K562 (cell line): ENCODE data around the gene SPATA20. TPM values are rescaled to one million over a fixed set of nuclear protein-coding genes. Genes with fewer than 3 reads are reported as not detected.

Source experiments
- ARNT ChIP-seq, 2 experiments: fragments of 450-650 bp; IDR thresholded peaks; 2 replicates each; pipeline ENCODE4 v1.6.1; 2016; ENCODE audit warnings: mild to moderate bottlenecking in 1 of 2
- CHD1 ChIP-seq: fragments of 200-600 bp; sonication (generic); IDR thresholded peaks from one replicate; pipeline ENCODE4 v1.6.1; 2012; ENCODE audit warnings: mild to moderate bottlenecking, moderate library complexity, low read length, inconsistent platforms
- COPS2 ChIP-seq: fragments of 450-650 bp; conservative IDR thresholded peaks from 2 replicates; pipeline ENCODE4 v1.6.1; 2016; ENCODE audit warnings: mild to moderate bottlenecking, moderate library complexity
- CREB1 ChIP-seq, 2 experiments: sonication (generic) in 1 of 2; formaldehyde crosslinking in 1 of 2; IDR thresholded peaks; 2 replicates each; pipeline versions ENCODE4 v1.6.1 to v1.8.0; 2012 to 2022; ENCODE audit warnings: inconsistent platforms in 1 of 2, mild to moderate bottlenecking in 1 of 2, missing genetic modification reagents in 1 of 2, moderate library complexity in 1 of 2
- HNRNPL ChIP-seq: fragments of 200-400 bp; formaldehyde crosslinking; IDR thresholded peaks from 2 replicates; pipeline ENCODE4 v1.6.1; 2017; ENCODE audit warnings: low read depth, mild to moderate bottlenecking, low read length
- KLF1 ChIP-seq: fragments of 450-650 bp; IDR thresholded peaks from 2 replicates; pipeline ENCODE4 v1.6.1; 2016; ENCODE audit warnings: missing genetic modification characterization, missing compliant biosample characterization
- MAZ ChIP-seq, 2 experiments: fragments of 450-650 bp in 1 of 2; sonication (generic) in 1 of 2; formaldehyde crosslinking; IDR thresholded peaks in 1 of 2; conservative IDR thresholded peaks in 1 of 2; 2 replicates each; pipeline versions ENCODE4 v1.4.0 to v1.5.0; 2020; ENCODE audit warnings: mild to moderate bottlenecking in 1 of 2, missing genetic modification reagents in 1 of 2
- NBN ChIP-seq: fragments of 450-650 bp; IDR thresholded peaks from 2 replicates; pipeline ENCODE4 v1.6.1; 2016; ENCODE audit warnings: low read depth, mild to moderate bottlenecking
- NEUROD1 ChIP-seq: fragments of 150-350 bp; IDR thresholded peaks from 2 replicates; pipeline ENCODE4 v1.6.1; 2014; ENCODE audit warnings: borderline replicate concordance, low read length, low read depth; ENCODE audit not compliant: partially characterized antibody
- PHB2 ChIP-seq: fragments of 450-650 bp; IDR thresholded peaks from 2 replicates; pipeline ENCODE4 v1.6.1; 2017; ENCODE audit warnings: low read depth
- RFX1 ChIP-seq: fragments of 450-650 bp; IDR thresholded peaks from 2 replicates; pipeline ENCODE4 v1.6.1; 2016; ENCODE audit warnings: mild to moderate bottlenecking, moderate library complexity
- SMC3 ChIP-seq: conservative IDR thresholded peaks from 2 replicates; pipeline ENCODE4 v1.6.1; 2011; ENCODE audit warnings: low read depth, low read length, improper control_type of control experiment; ENCODE audit not compliant: insufficient read depth
- TRIM28 ChIP-seq: fragments of 450-650 bp; IDR thresholded peaks from 2 replicates; pipeline ENCODE4 v1.6.1; 2017
- YY1 ChIP-seq, 3 experiments: IDR thresholded peaks; 2 replicates each; pipeline ENCODE4 v1.6.1; 2011; ENCODE audit warnings: low read length in 2 of 3, mild to moderate bottlenecking in 2 of 3, moderate library complexity in 2 of 3, borderline replicate concordance in 1 of 3, control low read depth in 1 of 3, low read depth in 1 of 3; ENCODE audit not compliant: insufficient read depth in 3 of 3, insufficient replicate concordance in 2 of 3, control insufficient read depth in 1 of 3, insufficient read length in 1 of 3; ENCODE audit errors: extremely low read depth in 1 of 3
- ZNF23 ChIP-seq: fragments of 250-450 bp; sonication (Bioruptor Pico); IDR thresholded peaks from 2 replicates; pipeline ENCODE4 v1.4.0; 2020; ENCODE audit warnings: mild to moderate bottlenecking
- ZNF311 ChIP-seq: fragments of 250-450 bp; sonication (Bioruptor Pico); IDR thresholded peaks from 2 replicates; pipeline ENCODE4 v1.4.0; 2020; ENCODE audit warnings: mild to moderate bottlenecking, moderate library complexity
- polyA plus RNA-seq, 8 experiments: library from polyadenylated mRNA; depleted of rRNA in 4 of 8; stranded (reverse) in 5 of 8; unstranded in 3 of 8; fragments of >200 nt; fragmentation: Nextera tagmentation in 2 of 8; fragmentation: Illumina TruSeq in 1 of 8; extraction: Ambion mirVana in 2 of 8; extraction: Trizol in 1 of 8; gene quantifications; 2 replicates each; pipeline versions ENCODE4 v1.2.1 to v1.2.3, GENCODE V29; 2011 to 2014; ENCODE audit warnings: inconsistent platforms in 1 of 8, missing spikeins in 1 of 8
- total RNA-seq, 7 experiments: library from RNA; depleted of rRNA in 6 of 7; stranded (reverse); fragments of >200 nt in 6 of 7; fragmentation: Illumina TruSeq in 2 of 7; extraction: Trizol in 2 of 7; gene quantifications; 2 replicates each; pipeline versions ENCODE4 v1.2.1 to v1.2.3, GENCODE V29; 2011 to 2021; ENCODE audit warnings: low replicate concordance in 1 of 7
- TF ChIP-seq, protein P1 (sequence below): fragments of 200-400 bp; formaldehyde crosslinking; IDR thresholded peaks from 2 replicates; pipeline ENCODE4 v1.6.1; 2017; ENCODE audit warnings: mild to moderate bottlenecking, low read depth, low read length, moderate library complexity
- TF ChIP-seq, protein P2 (sequence below): sonication (generic); formaldehyde crosslinking; IDR thresholded peaks from 2 replicates; pipeline ENCODE4 v1.9.0; 2022; ENCODE audit warnings: mild to moderate bottlenecking, missing genetic modification reagents
- TF ChIP-seq, protein P3 (sequence below), 3 experiments: IDR thresholded peaks in 2 of 3; conservative IDR thresholded peaks in 1 of 3; 2 replicates each; pipeline ENCODE4 v1.5.1; 2011 to 2012; ENCODE audit warnings: low read length in 3 of 3, mild to moderate bottlenecking in 3 of 3, control low read depth in 2 of 3, improper control_type of control experiment in 1 of 3, inconsistent platforms in 1 of 3, low read depth in 1 of 3, mixed read lengths in 1 of 3, moderate library complexity in 1 of 3; ENCODE audit not compliant: insufficient read depth in 2 of 3
- TF ChIP-seq, protein P4 (sequence below): fragments of 450-650 bp; conservative IDR thresholded peaks from 2 replicates; pipeline ENCODE4 v1.6.1; 2016; ENCODE audit warnings: missing genetic modification characterization, low read depth, mild to moderate bottlenecking, missing compliant biosample characterization, moderate library complexity

The SPATA20 gene
- total and polyA plus RNA-seq, 9 of the 15 experiments (the other 6 are each of a cell fraction or from before 2014, with no cell fraction given): 0.08 to 4.0 (median 1.5) TPM

DNA sequence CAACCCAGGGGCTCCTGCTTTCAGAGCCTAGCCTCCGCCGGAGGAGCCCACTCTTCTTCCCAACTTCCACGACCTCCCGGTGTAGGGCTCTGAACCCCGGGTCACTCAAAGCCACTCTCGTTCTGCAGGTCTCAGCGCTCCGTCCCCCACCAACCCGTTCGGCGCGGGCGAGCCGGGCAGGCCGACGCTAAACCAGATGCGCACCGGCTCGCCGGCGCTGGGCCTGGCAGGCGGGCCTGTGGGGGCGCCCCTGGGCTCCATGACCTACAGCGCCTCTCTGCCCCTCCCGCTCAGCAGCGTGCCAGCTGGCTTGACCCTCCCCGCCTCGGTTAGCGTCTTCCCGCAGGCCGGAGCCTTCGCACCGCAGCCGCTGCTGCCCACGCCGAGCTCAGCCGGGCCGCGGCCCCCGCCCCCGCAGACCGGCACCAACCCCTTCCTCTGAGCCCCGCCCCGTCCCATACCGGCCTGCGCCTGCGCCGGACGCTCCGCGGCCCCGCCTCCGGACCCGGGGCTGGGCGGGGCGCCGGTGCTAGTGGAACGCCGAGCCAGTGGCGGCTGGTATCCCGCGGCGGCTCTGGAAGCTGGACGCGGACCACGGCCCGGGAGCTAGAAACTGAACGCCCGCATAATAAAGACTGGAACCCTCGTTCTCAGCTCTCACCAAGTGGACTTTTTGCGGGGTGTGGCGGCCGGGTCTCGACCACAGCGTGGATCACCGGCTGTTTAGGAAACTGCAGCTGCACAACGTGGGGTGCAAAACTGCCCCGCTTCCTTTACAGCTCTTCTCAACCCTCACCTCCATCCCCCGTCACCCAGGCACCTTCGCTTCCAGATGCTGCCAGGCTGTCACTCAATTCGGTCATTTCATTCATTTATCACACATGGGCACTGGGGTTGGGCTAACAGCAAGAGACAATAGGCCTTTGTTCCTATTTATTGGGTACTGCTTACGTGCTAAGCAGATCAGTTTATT, 5.0 kb upstream of the SPATA20 start (continued):
- TF ChIP-seq, protein P1, sequence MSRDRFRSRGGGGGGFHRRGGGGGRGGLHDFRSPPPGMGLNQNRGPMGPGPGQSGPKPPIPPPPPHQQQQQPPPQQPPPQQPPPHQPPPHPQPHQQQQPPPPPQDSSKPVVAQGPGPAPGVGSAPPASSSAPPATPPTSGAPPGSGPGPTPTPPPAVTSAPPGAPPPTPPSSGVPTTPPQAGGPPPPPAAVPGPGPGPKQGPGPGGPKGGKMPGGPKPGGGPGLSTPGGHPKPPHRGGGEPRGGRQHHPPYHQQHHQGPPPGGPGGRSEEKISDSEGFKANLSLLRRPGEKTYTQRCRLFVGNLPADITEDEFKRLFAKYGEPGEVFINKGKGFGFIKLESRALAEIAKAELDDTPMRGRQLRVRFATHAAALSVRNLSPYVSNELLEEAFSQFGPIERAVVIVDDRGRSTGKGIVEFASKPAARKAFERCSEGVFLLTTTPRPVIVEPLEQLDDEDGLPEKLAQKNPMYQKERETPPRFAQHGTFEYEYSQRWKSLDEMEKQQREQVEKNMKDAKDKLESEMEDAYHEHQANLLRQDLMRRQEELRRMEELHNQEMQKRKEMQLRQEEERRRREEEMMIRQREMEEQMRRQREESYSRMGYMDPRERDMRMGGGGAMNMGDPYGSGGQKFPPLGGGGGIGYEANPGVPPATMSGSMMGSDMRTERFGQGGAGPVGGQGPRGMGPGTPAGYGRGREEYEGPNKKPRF: no peak
- TF ChIP-seq ARNT (IDR thresholded peaks at IDR 0.05): no peak
- peak; percentile 91 to 96 for TF ChIP-seq MAZ (CRISPR knock-in tag; conservative IDR thresholded peaks at IDR 0.05 in 1 of 2, IDR thresholded peaks at IDR 0.05 in 1 of 2)
- no peak for TF ChIP-seq ZNF23 (CRISPR knock-in tag)
- TF ChIP-seq, protein P2, sequence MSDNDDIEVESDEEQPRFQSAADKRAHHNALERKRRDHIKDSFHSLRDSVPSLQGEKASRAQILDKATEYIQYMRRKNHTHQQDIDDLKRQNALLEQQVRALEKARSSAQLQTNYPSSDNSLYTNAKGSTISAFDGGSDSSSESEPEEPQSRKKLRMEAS: peak; percentile 49
- TF ChIP-seq NEUROD1: no peak
- no peak for TF ChIP-seq ZNF311 (CRISPR knock-in tag)
- TF ChIP-seq CREB1 (IDR thresholded peaks at IDR 0.05): no peak
- TF ChIP-seq CREB1 (CRISPR knock-in tag; IDR thresholded peaks at IDR 0.05): no peak
- TF ChIP-seq PHB2: no peak
- TF ChIP-seq, protein P3, sequence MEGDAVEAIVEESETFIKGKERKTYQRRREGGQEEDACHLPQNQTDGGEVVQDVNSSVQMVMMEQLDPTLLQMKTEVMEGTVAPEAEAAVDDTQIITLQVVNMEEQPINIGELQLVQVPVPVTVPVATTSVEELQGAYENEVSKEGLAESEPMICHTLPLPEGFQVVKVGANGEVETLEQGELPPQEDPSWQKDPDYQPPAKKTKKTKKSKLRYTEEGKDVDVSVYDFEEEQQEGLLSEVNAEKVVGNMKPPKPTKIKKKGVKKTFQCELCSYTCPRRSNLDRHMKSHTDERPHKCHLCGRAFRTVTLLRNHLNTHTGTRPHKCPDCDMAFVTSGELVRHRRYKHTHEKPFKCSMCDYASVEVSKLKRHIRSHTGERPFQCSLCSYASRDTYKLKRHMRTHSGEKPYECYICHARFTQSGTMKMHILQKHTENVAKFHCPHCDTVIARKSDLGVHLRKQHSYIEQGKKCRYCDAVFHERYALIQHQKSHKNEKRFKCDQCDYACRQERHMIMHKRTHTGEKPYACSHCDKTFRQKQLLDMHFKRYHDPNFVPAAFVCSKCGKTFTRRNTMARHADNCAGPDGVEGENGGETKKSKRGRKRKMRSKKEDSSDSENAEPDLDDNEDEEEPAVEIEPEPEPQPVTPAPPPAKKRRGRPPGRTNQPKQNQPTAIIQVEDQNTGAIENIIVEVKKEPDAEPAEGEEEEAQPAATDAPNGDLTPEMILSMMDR (IDR thresholded peaks at IDR 0.05 in 2 of 3, conservative IDR thresholded peaks at IDR 0.05 in 1 of 3; ENCODE audit: insufficient read depth in 2 of 3, low read depth in 1 of 3, low read length in 3 of 3): peak; percentile 33 to 41 (median 34); a peak in 4 of 6 replicates
- no peak for TF ChIP-seq NBN
- no peak for TF ChIP-seq TRIM28
- TF ChIP-seq CHD1: no peak
- no peak for TF ChIP-seq KLF1
- TF ChIP-seq COPS2: no peak
- peak; percentile 65; the same call in 1 of the 2 replicates for TF ChIP-seq HNRNPL
- TF ChIP-seq, protein P4, sequence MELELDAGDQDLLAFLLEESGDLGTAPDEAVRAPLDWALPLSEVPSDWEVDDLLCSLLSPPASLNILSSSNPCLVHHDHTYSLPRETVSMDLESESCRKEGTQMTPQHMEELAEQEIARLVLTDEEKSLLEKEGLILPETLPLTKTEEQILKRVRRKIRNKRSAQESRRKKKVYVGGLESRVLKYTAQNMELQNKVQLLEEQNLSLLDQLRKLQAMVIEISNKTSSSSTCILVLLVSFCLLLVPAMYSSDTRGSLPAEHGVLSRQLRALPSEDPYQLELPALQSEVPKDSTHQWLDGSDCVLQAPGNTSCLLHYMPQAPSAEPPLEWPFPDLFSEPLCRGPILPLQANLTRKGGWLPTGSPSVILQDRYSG (tag): no peak
- TF ChIP-seq SMC3: 0 out of 2 replicates have a peak, but pooled peaks have one; percentile 6
- no peak for TF ChIP-seq RFX1
- TF ChIP-seq YY1 (IDR thresholded peaks at IDR 0.05; ENCODE audit: borderline replicate concordance in 1 of 3, control insufficient read depth in 1 of 3, extremely low read depth in 1 of 3, insufficient read depth in 3 of 3, insufficient read length in 1 of 3, insufficient replicate concordance in 2 of 3, low read depth in 1 of 3, low read length in 2 of 3): peak in 1 of 3 experiments; percentile 7
